ENCODE measurements around the gene ADIRF. TPM values are rescaled to one million over a fixed set of nuclear protein-coding genes. Genes with fewer than 3 reads are reported as not detected.

The ADIRF gene
- total and polyA plus RNA-seq, 10 donors: 23.9 to 139 (median 56.7) TPM

DNA sequence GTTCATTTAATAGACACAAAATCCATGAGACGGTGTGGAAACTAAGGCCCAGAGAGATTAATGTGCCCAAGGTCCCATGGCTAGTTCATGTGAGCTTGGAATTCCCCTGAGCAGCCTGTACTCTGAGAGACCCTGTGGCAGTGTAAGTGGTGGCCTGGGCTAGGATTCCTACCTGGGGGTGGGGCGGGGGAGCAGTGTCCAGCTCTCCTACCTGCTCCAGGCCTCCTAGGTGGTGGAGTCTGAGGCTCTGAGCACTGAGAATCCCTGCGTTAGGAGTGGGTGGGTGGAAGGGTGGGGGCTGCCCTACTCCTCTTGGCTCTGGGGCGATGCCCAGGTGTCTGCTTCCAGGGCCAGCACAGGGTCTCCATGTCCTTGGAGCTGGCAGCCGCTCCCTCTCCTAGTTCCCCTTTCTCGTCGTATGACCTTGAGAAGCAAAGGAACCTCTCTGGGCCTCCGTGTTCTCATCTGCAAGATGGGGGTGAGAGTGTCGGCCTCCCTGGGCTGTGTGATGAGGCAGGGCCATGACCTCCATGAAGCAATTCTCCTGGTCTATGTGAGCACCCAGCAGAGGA is 7.3 kb upstream of the ADIRF start:
- intact Hi-C loops (cut with DNase I; ENCODE audit: low total_unique reads): no loop called here
- Histone ChIP-seq H3K27ac (peak overlapping the region in 1 of 8 donors; percentile 82), H3K27me3 (replicated peaks in 1 of 7) (peaks cover 0 to 22% (median 0%) of the 10 kb centered on the region in 7 donors), H3K4me3 (peak overlapping the region in 4 of 8 donors; percentile 4 to 72 (median 56)), H3K36me3 (peaks cover 0 to 20% (median 0%) of the 10 kb centered on the region in 6 donors), H3K9me3 (no peaks in the 10 kb centered on the region), H3K4me1 (peaks cover 8 to 51% (median 35%) of the 10 kb centered on the region in 6 donors)
- WGBS, 5 donors: 68 to 81% (median 70%) methylated on average over 6 to 9 of the region's 9 CpGs
- DNase-seq: peak; percentile 71
- TF ChIP-seq POLR2AphosphoS5 (IDR thresholded peaks at IDR 0.05): no peak
- TF ChIP-seq POLR2A (IDR thresholded peaks at IDR 0.05): no peak
- TF ChIP-seq CTCF (IDR thresholded peaks at IDR 0.05 in 8 of 11, conservative IDR thresholded peaks at IDR 0.05 in 3 of 11): no peak

DNA sequence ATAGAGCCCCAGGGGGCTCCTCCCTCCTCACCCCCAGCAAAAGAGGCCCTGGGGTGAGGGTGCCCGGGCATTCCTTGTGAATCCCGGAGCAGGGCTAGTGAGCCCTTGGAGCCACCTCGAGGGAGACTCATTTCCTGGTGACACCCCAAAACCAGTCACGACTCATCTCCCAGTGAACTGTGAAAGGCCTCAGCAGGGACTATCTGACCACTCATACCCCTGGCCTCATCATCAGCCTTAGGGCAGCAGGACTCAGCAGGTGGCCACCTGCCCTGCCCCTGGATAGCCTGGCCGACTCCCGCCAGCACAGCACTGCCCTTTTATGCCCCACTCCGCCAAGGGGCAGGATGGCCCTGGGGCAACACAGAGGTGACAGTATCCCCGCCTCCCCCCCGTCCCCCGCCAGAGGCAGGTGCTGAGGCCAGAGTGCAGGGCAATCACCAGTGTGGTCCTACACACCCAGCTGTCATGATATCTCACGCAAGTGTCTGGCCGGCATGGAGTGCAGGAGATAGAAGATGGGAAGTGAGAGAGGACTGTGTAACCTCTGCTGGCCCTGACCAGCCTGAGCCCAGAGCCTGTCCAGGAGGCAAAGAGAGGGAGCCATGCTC is 6.7 kb upstream of the ADIRF start:
- Histone ChIP-seq H3K4me1 (peaks cover 11 to 55% (median 39%) of the 10 kb centered on the region in 6 donors), H3K9me3 (no peaks in the 10 kb centered on the region), H3K27me3 (replicated peaks in 1 of 7) (peaks cover 0 to 22% (median 0%) of the 10 kb centered on the region in 7 donors), H3K36me3 (peaks cover 0 to 20% (median 0%) of the 10 kb centered on the region in 6 donors), H3K4me3 (no peak overlapping the region), H3K27ac (no peak overlapping the region)
- intact Hi-C loops (cut with DNase I; ENCODE audit: low total_unique reads): no loop called here
- TF ChIP-seq POLR2AphosphoS5 (IDR thresholded peaks at IDR 0.05) (peak in 1 of 3 donors; percentile 35), CTCF (IDR thresholded peaks at IDR 0.05 in 8 of 11, conservative IDR thresholded peaks at IDR 0.05 in 3 of 11) (no peak), POLR2A (IDR thresholded peaks at IDR 0.05) (no peak)
- 81 to 94% (median 89%) methylated on average over 12 of the region's 12 CpGs for WGBS, 5 donors
- peak; percentile 64 for DNase-seq

GRCh38 chr10:86962136-86962980 is 5.9 kb upstream of the ADIRF start:
- peaks cover 0 to 20% (median 0%) of the 10 kb centered on the region in 6 donors for H3K36me3 ChIP-seq
- no peaks in the 10 kb centered on the region for H3K9me3 ChIP-seq
- intact Hi-C loops (cut with DNase I; ENCODE audit: low total_unique reads): no loop called here
- WGBS, 5 donors: 76 to 89% (median 83%) methylated on average over 6 to 7 of the region's 7 CpGs
- DNase-seq: peak; percentile 59
- no peak overlapping the region for H3K4me3 ChIP-seq
- H3K27me3 ChIP-seq (replicated peaks in 1 of 7): peaks cover 0 to 22% (median 0%) of the 10 kb centered on the region in 7 donors
- H3K27ac ChIP-seq: no peak overlapping the region
- H3K4me1 ChIP-seq: peaks cover 17 to 62% (median 45%) of the 10 kb centered on the region in 6 donors
- TF ChIP-seq POLR2AphosphoS5 (IDR thresholded peaks at IDR 0.05) (no peak), CTCF (IDR thresholded peaks at IDR 0.05 in 8 of 11, conservative IDR thresholded peaks at IDR 0.05 in 3 of 11) (no peak), POLR2A (IDR thresholded peaks at IDR 0.05) (no peak)

Data from spleen (tissue), 11 donors.